ENCODE measurements around the gene PRND. TPM values are rescaled to one million over a fixed set of nuclear protein-coding genes. Genes with fewer than 3 reads are reported as not detected.

The PRND gene
- total RNA-seq, 4 donors from 2014 or later, result under 0.01 TPM; not detected in 3

GRCh38 chr20:4697189-4697830, 24.4 kb upstream of the PRND start:
- Histone ChIP-seq H3K4me3 (no peak overlapping the region), H3K27me3 (no peaks in the 10 kb centered on the region), H3K4me1 (peaks cover 0 to 20% (median 2%) of the 10 kb centered on the region in 4 donors), H3K9me3 (no peaks in the 10 kb centered on the region), H3K36me3 (peaks cover 0 to 44% (median 0%) of the 10 kb centered on the region in 3 donors), H3K27ac (no peak overlapping the region)
- no peak for TF ChIP-seq POLR2A (IDR thresholded peaks at IDR 0.05)
- TF ChIP-seq EP300 (IDR thresholded peaks at IDR 0.05), result no peak
- no peak for TF ChIP-seq CTCF (IDR thresholded peaks at IDR 0.05)
- no peak for DNase-seq (ENCODE audit: low spot score in 2 of 2)
- WGBS, 2 donors, result 73 to 74% methylated on average over 7 of the region's 7 CpGs

GRCh38 chr20:4697831-4698221, 23.9 kb upstream of the PRND start:
- no peaks in the 10 kb centered on the region for H3K9me3 ChIP-seq
- H3K4me1 ChIP-seq, result peaks cover 0 to 19% (median 2%) of the 10 kb centered on the region in 4 donors
- H3K27me3 ChIP-seq, result no peaks in the 10 kb centered on the region
- H3K36me3 ChIP-seq, result peaks cover 0 to 42% (median 0%) of the 10 kb centered on the region in 3 donors
- DNase-seq (ENCODE audit: low spot score in 2 of 2), result no peak
- H3K4me3 ChIP-seq, result no peak overlapping the region
- H3K27ac ChIP-seq, result no peak overlapping the region
- 76 to 78% methylated on average over 2 of the region's 2 CpGs for whole genome bisulfite sequencing, 2 donors
- TF ChIP-seq POLR2A (IDR thresholded peaks at IDR 0.05), result no peak
- no peak for TF ChIP-seq EP300 (IDR thresholded peaks at IDR 0.05)
- TF ChIP-seq CTCF (IDR thresholded peaks at IDR 0.05), result no peak

GRCh38 chr20:4699216-4699615, 22.5 kb upstream of the PRND start:
- no peak for TF ChIP-seq POLR2A (IDR thresholded peaks at IDR 0.05)
- TF ChIP-seq CTCF (IDR thresholded peaks at IDR 0.05), result no peak
- no peak for TF ChIP-seq EP300 (IDR thresholded peaks at IDR 0.05)
- Histone ChIP-seq H3K27me3 (no peaks in the 10 kb centered on the region), H3K9me3 (no peaks in the 10 kb centered on the region), H3K4me3 (no peak overlapping the region), H3K4me1 (peaks cover 0 to 31% (median 2%) of the 10 kb centered on the region in 4 donors), H3K27ac (no peak overlapping the region), H3K36me3 (peaks cover 0 to 29% (median 0%) of the 10 kb centered on the region in 3 donors)
- no peak for DNase-seq (ENCODE audit: low spot score in 2 of 2)
- 93 to 97% methylated on average over 9 of the region's 9 CpGs for WGBS, 2 donors

- no peak overlapping the region for H3K4me3 ChIP-seq
- H3K9me3 ChIP-seq, result no peaks in the 10 kb centered on the region
- no peak overlapping the region for H3K27ac ChIP-seq
- DNase-seq (ENCODE audit: low spot score in 2 of 2), result no peak
- H3K36me3 ChIP-seq, result peaks cover 0 to 29% (median 0%) of the 10 kb centered on the region in 3 donors
- H3K4me1 ChIP-seq, result peaks cover 0 to 37% (median 2%) of the 10 kb centered on the region in 4 donors
- no peaks in the 10 kb centered on the region for H3K27me3 ChIP-seq
- WGBS, 2 donors, result 93 to 95% methylated on average over 3 of the region's 3 CpGs
- TF ChIP-seq CTCF (IDR thresholded peaks at IDR 0.05), result no peak
- no peak for TF ChIP-seq POLR2A (IDR thresholded peaks at IDR 0.05)
- TF ChIP-seq EP300 (IDR thresholded peaks at IDR 0.05), result no peak
Measured at GRCh38 chr20:4699957-4700356, 21.8 kb upstream of the PRND start.

GRCh38 chr20:4702562-4703280, 19.0 kb upstream of the PRND start:
- no peak for TF ChIP-seq POLR2A (IDR thresholded peaks at IDR 0.05)
- TF ChIP-seq CTCF (IDR thresholded peaks at IDR 0.05), result no peak
- TF ChIP-seq EP300 (IDR thresholded peaks at IDR 0.05), result no peak
- H3K27me3 ChIP-seq, result no peaks in the 10 kb centered on the region
- DNase-seq (ENCODE audit: low spot score in 2 of 2), result no peak
- H3K36me3 ChIP-seq, result peaks cover 0 to 24% (median 0%) of the 10 kb centered on the region in 3 donors
- WGBS, 2 donors, result 71 to 75% methylated on average over 7 of the region's 7 CpGs
- no peak overlapping the region for H3K4me3 ChIP-seq
- H3K4me1 ChIP-seq, result peaks cover 0 to 21% (median 0%) of the 10 kb centered on the region in 4 donors
- H3K9me3 ChIP-seq, result no peaks in the 10 kb centered on the region
- no peak overlapping the region for H3K27ac ChIP-seq

Data from tibial nerve (tissue), 4 donors.